ENCODE measurements around the gene UNC5C.

UNC5C gene

GRCh38 chr4:95386410-95386809 is 162.4 kb downstream of the UNC5C start:
- no peak for DNase-seq

- DNase-seq: no peak
Observed at GRCh38 chr4:95381843-95382580, 166.8 kb downstream of the UNC5C start.

GRCh38 chr4:95379633-95380032 is 169.1 kb downstream of the UNC5C start:
- no peak for DNase-seq

- DNase-seq: no peak
Observed at GRCh38 chr4:95377366-95377900, 171.3 kb downstream of the UNC5C start.

- no peak for DNase-seq
Observed at GRCh38 chr4:95371476-95372224, 177.1 kb downstream of the UNC5C start.

GRCh38 chr4:95367824-95368223 is 180.9 kb downstream of the UNC5C start:
- DNase-seq: no peak

- DNase-seq: no peak
Observed at GRCh38 chr4:95363966-95364365, 184.8 kb downstream of the UNC5C start.

GRCh38 chr4:95363559-95363925 is 185.2 kb downstream of the UNC5C start:
- no peak for DNase-seq

- DNase-seq: peak; percentile 34
Observed at GRCh38 chr4:95362906-95363558, 185.7 kb downstream of the UNC5C start.

GRCh38 chr4:95362066-95362465 is 186.7 kb downstream of the UNC5C start:
- DNase-seq: no peak

- DNase-seq: no peak
Observed at GRCh38 chr4:95361696-95361965, 187.1 kb downstream of the UNC5C start.

- no peak for DNase-seq
Observed at GRCh38 chr4:95360906-95361695, 187.7 kb downstream of the UNC5C start.

GRCh38 chr4:95360256-95360903 is 188.4 kb downstream of the UNC5C start:
- DNase-seq: no peak

GRCh38 chr4:95358421-95358820 is 190.4 kb downstream of the UNC5C start:
- DNase-seq: no peak

- no peak for DNase-seq
Observed at GRCh38 chr4:95355021-95355420, 193.8 kb downstream of the UNC5C start.

- DNase-seq: no peak
Observed at GRCh38 chr4:95348418-95348817, 200.4 kb downstream of the UNC5C start.

GRCh38 chr4:95343235-95343634 is 205.5 kb downstream of the UNC5C start:
- no peak for DNase-seq

GRCh38 chr4:95340191-95340590 is 208.6 kb downstream of the UNC5C start:
- no peak for DNase-seq

- no peak for DNase-seq
Observed at GRCh38 chr4:95325665-95326064, 223.1 kb downstream of the UNC5C start.

GRCh38 chr4:95319169-95319568 is 229.6 kb downstream of the UNC5C start:
- DNase-seq: no peak

GRCh38 chr4:95318483-95318882 is 230.3 kb downstream of the UNC5C start:
- DNase-seq: no peak

GRCh38 chr4:95318044-95318443 is 230.7 kb downstream of the UNC5C start:
- DNase-seq: no peak

Measured in stimulated activated CD8-positive, alpha-beta memory T cell treated with anti-CD3 and anti-CD28 coated beads, Interleukin-4, amount 100 ng/mL, for 48 hours (primary cell).